HG02571 (cell line): ENCODE data around the gene ARID3B.
"Not testable (repeated sequence)": the region's sequence is repeated elsewhere in the genome, so short reads cannot be mapped to it uniquely, and the experiment has no call there.

Experiments
- ATAC-seq: cut with Tn5 transposase; IDR thresholded peaks from one replicate; pipeline ENCODE4 v1.9.1; 2021; ENCODE audit warnings: mild to moderate bottlenecking, moderate library complexity; ENCODE audit not compliant: unreplicated experiment

Gene ARID3B

GRCh38 chr15:74531144-74531811 lies 9.7 kb upstream of the ARID3B start:
- no peak for ATAC-seq

- ATAC-seq = no peak
Observed at GRCh38 chr15:74535388-74536084, 5.5 kb upstream of the ARID3B start.

GRCh38 chr15:74537736-74538135 lies 3.3 kb upstream of the ARID3B start:
- ATAC-seq = no peak

- ATAC-seq = not testable (repeated sequence)
Observed at GRCh38 chr15:74539521-74539920, 1.5 kb upstream of the ARID3B start.

GRCh38 chr15:74540161-74540760 lies 759 bp upstream of the ARID3B start:
- ATAC-seq = no peak

GRCh38 chr15:74541494-74542165 lies 610 bp downstream of the ARID3B start:
- ATAC-seq = peak; percentile 11

GRCh38 chr15:74542166-74543042 lies 1.4 kb downstream of the ARID3B start:
- no peak for ATAC-seq

- ATAC-seq = no peak
Observed at GRCh38 chr15:74543043-74543422, 2.0 kb downstream of the ARID3B start.

- ATAC-seq = no peak
Observed at GRCh38 chr15:74543583-74543982, 2.6 kb downstream of the ARID3B start.

GRCh38 chr15:74545086-74545485 lies 4.1 kb downstream of the ARID3B start:
- ATAC-seq = no peak

GRCh38 chr15:74545776-74546656 lies 5.0 kb downstream of the ARID3B start:
- peak; percentile 61 for ATAC-seq

- no peak for ATAC-seq
Observed at GRCh38 chr15:74547616-74548015, 6.6 kb downstream of the ARID3B start.

- no peak for ATAC-seq
Observed at GRCh38 chr15:74548241-74548640, 7.2 kb downstream of the ARID3B start.

- ATAC-seq = no peak
Observed at GRCh38 chr15:74549816-74550215, 8.8 kb downstream of the ARID3B start.

GRCh38 chr15:74551714-74552113 lies 10.7 kb downstream of the ARID3B start:
- ATAC-seq = no peak

- no peak for ATAC-seq
Observed at GRCh38 chr15:74552773-74553441, 11.9 kb downstream of the ARID3B start.

- no peak for ATAC-seq
Observed at GRCh38 chr15:74555192-74555591, 14.2 kb downstream of the ARID3B start.

- no peak for ATAC-seq
Observed at GRCh38 chr15:74558706-74559105, 17.7 kb downstream of the ARID3B start.

GRCh38 chr15:74563442-74563841 lies 22.4 kb downstream of the ARID3B start:
- ATAC-seq = no peak
